Glomerular visceral epithelial cell (primary cell): ENCODE results near the gene UBXN1.

ENCODE experiments used
- DNase-seq: peaks from one replicate; pipeline ENCODE4 v3.0.0-alpha.2; 2016; ENCODE audit errors: extremely low spot score

UBXN1 gene

DNA sequence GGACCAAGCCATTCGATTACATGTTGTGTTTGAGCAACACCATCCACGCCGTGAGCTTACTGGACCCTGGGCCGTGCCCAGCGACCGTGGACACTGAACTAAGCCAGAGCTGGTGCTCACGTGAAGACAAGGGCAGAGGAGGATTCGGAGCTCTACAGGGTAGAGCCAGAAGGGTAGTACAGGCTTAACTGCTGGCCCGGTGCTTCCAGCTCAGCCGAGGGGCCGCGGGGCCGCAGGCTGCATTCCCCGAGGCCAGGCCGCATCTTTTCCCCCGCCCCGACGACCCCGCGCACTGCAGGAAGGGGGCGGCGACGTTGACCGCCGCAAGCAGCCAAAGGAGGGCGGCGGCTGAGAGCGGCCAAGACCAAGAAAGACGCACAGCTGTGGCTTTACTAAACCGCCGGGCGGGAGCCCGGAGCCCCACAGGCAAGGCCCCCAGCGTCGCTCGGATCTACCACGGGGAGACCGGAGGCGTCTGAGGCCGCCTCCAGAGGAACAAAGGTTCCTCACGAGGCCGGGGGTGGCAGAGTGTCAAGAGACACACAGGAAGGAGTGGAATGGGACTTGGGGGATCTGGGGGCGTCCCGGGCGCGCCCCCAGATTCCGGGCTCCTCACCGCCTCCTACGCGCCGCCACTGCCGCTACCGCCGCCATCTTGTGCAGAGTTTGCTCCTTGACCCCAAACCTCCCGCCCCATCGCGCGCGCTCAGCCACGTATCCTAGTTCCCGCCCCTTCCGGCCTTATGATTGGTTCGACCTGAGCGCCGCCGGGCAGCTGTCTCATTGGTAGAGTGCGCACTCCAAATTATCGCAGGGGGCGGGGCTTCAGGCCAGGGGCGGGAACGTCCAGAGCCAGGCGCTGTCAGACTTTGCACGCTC is 32.7 kb downstream of the UBXN1 start, which contains the start of gene GANAB:
GANAB (minus strand) TSS at position 668 of the 879 bp plus-strand sequence; CDS start at position 654, 14 bp downstream.
- peak; percentile 97 for DNase-seq

DNA sequence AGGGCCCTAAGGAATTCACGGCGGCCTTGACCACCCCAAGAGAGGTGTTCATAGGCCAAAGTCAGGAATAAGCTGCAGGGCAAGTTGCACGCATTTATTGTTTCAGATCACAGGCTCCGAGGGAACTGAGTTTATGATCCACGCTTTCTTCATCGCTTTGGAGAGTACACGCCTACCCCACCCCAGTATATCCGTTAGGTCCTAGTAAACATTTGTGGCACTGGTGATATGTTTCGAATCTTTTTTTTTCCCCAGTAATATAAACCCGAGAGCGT is 33.3 kb downstream of the UBXN1 start:
- DNase-seq, result no peak

DNA sequence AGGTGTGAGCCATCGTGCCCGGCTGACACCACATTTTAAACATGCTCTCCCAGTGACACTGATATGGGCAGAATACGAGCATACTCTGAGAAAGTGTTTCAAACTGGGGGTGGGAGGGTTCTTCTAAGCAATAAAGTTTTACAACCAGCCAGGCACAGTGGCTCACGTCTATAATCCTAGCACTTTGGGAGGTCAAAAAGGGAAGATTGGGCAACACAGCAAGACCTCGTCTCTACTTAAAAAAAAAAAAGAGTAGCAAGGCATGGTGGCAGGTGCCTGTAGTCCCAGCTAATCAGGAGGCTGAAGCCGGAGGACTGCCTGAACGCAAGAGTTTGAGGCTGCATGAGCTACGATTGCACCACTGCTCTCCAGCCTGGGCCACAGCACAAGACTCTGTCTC is 34.7 kb downstream of the UBXN1 start:
- DNase-seq, result no peak

DNA sequence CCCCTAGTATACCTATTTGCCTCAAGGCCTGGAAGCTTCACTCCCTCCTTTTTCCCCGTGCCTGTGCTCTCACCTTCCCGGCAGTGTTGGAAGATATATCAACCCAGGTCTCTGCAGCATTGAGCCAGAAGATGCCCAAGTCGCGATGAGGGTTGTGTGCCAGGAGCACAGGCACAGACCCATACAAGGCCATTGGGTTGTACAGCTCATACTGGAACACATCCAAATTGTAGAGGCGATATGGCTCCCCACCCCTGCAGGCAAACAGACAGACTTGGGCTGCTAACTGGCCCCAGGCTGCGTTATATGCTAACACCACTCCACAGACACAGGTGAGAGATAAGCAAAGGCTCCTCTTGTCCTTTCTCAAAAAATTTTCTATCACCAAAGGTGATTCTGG is 46.4 kb downstream of the UBXN1 start:
- DNase-seq, result no peak

DNA sequence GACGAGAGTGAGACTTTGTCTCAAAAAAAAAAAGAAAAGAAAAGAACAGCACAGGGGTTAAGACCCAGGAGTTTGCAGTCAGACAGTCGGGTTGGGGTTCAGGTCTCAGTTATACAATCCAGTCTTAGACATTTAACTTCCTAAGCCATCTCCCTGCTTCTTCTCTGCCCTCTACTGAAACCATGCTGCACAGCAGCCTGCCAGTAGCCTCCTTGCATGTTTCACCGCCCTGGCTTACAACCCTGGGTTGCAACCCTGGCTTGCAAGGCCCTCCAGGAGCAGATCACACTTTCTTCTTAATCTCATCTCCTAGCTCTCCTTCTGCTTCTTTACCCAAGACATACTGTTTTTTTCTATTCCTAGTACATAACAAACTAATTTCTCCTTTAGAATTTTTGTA is 51.2 kb downstream of the UBXN1 start:
- DNase-seq, result no peak
